GM12872 (cell line): ENCODE measurements around the gene HNRNPUL1.

Experiments
- CTCF ChIP-seq: IDR thresholded peaks from 3 replicates; pipeline ENCODE4 v1.5.1; 2011; ENCODE audit warnings: low read depth, mild to moderate bottlenecking, low read length, moderate library complexity; ENCODE audit not compliant: insufficient read depth

Gene HNRNPUL1

GRCh38 chr19:41305927-41306793 is 42.0 kb downstream of the HNRNPUL1 start:
- TF ChIP-seq CTCF, result no peak

- no peak for TF ChIP-seq CTCF
Observed at GRCh38 chr19:41307090-41307875, 43.1 kb downstream of the HNRNPUL1 start.

GRCh38 chr19:41307954-41308449 is 43.8 kb downstream of the HNRNPUL1 start:
- TF ChIP-seq CTCF, result no peak

- peak; percentile 95 for TF ChIP-seq CTCF
Observed at GRCh38 chr19:41308450-41309179, 44.4 kb downstream of the HNRNPUL1 start.

GRCh38 chr19:41309180-41310032 is 45.2 kb downstream of the HNRNPUL1 start:
- no peak for TF ChIP-seq CTCF

GRCh38 chr19:41310033-41310831 is 46.1 kb downstream of the HNRNPUL1 start, which contains the start of gene CCDC97:
Gene CCDC97 (plus strand): TSS chr19:41310172. CDS start chr19:41310311, 139 bp downstream.
- TF ChIP-seq CTCF, result no peak
